AG08396 (cell line): Measurements from ENCODE around the gene GPRASP3.
"Not testable (repeated sequence)": the region's sequence is repeated elsewhere in the genome, so short reads cannot be mapped to it uniquely, and the experiment has no call there.

Source experiments
- DNase-seq: peaks from one replicate; pipeline ENCODE4 v3.0.0; 2012; ENCODE audit warnings: low spot score, mixed read lengths

GPRASP3 gene, protein sequence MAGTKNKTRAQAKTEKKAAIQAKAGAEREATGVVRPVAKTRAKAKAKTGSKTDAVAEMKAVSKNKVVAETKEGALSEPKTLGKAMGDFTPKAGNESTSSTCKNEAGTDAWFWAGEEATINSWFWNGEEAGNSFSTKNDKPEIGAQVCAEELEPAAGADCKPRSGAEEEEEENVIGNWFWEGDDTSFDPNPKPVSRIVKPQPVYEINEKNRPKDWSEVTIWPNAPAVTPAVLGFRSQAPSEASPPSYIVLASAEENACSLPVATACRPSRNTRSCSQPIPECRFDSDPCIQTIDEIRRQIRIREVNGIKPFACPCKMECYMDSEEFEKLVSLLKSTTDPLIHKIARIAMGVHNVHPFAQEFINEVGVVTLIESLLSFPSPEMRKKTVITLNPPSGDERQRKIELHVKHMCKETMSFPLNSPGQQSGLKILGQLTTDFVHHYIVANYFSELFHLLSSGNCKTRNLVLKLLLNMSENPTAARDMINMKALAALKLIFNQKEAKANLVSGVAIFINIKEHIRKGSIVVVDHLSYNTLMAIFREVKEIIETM

GRCh38 chrX:102720237-102721168 lies at the start of gene GPRASP3:
Gene GPRASP3, plus strand, starts transcription at chrX:102720743. Its CDS starts 28,253 bp downstream, at chrX:102748996.
- DNase-seq, result peak; percentile 75

DNA sequence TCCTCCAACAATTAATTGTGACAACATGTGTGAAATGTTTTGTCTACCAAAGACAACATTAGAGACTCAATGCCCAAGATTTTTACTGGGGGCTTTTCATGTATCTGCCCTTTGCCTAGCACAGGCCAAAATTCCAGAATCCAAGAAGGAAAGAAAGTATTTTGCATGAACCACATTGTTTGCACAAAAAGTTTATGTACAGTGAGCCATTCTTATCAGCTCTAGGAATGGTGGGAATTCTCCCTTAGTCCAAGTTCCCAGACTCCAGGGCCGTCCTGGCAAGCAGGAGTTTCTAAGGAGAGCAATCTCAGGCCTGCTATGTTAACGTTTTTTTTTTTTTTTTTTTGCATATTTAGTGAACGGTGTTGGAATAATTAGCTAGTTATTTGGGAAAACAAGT lies 47.7 kb upstream of the GPRASP3 start:
- DNase-seq, result no peak

- DNase-seq, result not testable (repeated sequence)
Observed at GRCh38 chrX:102677479-102677878, 43.1 kb upstream of the GPRASP3 start.

DNA sequence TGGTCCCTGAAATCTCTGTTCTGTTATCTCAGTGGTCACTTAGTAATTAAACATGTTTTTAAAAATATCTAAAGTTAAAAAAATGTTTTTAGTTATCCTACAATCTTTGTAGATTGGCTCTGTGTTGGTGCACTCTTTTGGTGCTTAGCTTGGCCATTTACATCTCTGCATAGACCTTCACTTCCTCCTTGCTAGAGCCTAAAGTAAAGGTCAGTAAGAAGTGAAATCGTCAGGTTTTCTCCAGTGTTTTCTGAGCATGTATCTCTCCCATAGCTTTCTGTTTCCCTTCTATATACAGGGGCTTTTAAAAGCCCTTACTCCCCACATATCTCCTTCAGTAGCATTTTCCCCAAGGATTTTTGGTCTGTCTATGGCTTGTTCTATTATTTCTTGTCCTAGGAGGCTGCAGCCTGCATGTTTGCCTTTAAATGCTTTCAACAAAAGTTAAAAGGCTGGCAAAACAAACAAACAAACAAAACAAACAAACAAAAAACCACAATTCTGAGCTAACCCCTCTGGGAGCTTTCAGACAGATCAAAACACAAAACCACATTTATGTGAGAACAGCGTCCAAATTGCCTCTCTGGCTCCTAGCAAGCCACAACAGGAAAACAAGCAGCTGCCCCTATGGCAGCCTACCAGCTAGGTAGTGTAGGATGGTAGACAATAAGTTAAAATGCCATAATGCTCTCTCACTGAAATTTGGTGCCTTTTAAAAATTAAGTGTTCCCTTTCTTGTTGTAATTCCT lies 35.6 kb upstream of the GPRASP3 start:
- DNase-seq, result no peak

- no peak for DNase-seq
Observed at GRCh38 chrX:102694749-102695148, 25.8 kb upstream of the GPRASP3 start.

DNA sequence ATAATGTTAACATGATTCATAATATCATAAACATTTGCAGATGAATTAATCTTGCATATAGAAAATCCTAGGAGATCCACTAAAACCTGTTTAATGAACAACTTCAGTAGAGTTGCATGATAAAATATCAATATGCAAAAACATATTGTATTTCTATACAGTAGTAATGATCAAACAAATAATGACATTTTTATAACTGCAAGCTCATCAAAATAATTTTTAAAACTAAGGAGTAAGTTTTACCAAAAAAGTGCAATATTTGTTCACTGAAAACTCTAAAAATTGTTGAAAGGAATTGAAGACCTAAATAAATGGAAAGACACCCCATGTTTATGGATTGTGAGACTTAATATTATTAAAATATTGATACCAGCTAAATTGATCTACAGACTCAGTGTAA lies 24.2 kb upstream of the GPRASP3 start:
- no peak for DNase-seq

- DNase-seq, result no peak
Observed at GRCh38 chrX:102697494-102697893, 23.0 kb upstream of the GPRASP3 start.

DNA sequence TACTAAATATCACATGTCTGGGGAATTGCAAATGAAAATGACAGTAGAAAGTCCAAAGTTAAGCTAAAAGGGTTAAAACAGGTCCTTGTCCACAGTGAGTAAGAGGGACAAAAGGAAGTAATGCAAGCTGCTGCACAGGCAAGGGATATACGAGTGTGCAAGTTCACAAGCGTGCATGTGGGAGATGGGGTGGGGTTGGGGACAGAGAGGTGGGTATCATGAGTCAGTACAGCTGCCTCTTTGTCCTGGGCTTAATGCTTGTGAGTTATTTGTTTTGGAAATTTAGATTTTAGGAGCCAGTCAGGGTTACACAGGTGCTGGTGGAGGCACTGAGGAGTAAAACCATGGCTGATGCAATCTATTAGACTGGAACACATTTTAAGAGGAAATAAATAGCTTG lies 11.6 kb upstream of the GPRASP3 start:
- DNase-seq, result no peak

GRCh38 chrX:102711872-102712215 lies 8.7 kb upstream of the GPRASP3 start:
- DNase-seq, result no peak

DNA sequence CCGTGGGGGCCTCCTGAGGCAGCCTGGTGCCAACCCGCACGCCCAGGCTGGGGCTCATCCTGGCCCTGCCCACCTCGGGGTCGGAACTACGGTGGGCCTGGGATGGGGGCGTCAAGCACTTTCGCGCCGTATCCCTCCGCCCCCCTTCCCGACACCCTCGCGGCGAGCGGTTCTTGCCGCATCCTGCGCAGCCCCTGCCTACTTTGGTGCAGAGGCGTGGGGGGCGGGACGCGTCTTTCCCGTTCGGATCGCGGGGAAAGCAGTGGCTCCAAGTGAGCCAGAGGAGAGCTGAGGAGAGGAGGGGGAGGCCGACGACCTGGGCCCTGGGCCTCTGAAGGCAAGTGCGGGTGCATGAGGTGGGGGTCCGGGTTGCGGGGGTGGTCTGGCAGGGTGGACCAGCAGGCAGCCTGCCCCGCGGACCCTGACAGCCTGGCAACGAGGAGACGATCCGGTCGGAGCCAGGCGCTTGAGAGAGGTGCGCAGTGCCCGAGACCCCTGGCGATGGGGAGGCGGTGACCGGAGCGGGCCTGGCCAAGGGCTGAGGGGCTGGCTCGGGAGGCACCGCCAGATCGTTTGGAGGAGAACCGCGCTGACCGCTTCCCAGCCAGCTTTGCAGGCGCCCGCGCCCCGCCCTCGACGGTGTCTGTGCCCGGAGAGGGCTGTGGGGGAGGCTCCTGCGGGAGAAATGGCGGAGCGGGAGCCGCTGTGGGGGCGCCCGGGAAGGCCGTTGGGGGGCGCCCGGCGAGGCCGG lies 8.2 kb upstream of the GPRASP3 start, which contains the start of gene GPRASP2:
Gene GPRASP2 (plus strand): TSS at position 233 of the 751 bp plus-strand sequence. CDS start 2,422 bp downstream, outside the sequence.
- DNase-seq, result peak; percentile 49

GRCh38 chrX:102712981-102713625 lies 7.4 kb upstream of the GPRASP3 start:
- DNase-seq, result peak; percentile 48

DNA sequence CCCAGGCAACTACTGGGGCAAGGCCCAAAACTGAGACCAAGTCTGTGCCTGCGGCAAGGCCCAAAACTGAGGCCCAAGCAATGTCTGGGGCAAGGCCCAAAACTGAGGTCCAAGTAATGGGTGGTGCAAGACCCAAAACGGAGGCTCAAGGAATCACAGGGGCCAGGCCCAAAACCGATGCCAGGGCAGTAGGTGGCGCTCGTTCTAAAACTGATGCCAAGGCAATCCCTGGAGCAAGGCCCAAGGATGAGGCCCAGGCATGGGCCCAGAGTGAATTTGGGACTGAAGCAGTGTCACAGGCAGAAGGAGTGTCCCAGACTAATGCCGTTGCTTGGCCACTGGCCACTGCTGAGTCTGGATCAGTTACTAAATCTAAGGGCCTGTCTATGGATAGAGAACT lies 5.5 kb upstream of the GPRASP3 start:
- DNase-seq, result no peak

- no peak for DNase-seq
Observed at GRCh38 chrX:102715967-102716366, 4.6 kb upstream of the GPRASP3 start.

GRCh38 chrX:102721169-102721506 lies 595 bp downstream of the GPRASP3 start:
- DNase-seq, result not testable (repeated sequence)

DNA sequence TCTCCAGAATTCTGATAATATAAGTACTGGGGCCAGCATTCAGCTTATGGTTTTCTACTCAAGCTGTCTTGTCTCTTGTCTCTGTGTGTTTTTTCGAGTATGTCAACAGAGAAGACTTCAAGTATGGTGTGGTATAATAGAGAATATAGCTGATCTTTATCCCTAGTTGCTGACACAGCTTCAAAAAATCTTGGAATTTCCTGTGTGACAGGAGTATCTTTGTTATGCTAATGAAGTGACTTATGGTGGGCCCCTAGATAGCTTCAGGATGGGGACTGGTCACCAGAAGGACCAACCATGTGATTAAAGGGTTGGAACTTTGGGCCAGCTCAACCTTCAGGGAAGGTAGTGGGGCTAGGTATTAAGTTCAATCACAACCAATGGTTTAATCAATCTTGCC lies 2.9 kb downstream of the GPRASP3 start:
- DNase-seq, result no peak

DNA sequence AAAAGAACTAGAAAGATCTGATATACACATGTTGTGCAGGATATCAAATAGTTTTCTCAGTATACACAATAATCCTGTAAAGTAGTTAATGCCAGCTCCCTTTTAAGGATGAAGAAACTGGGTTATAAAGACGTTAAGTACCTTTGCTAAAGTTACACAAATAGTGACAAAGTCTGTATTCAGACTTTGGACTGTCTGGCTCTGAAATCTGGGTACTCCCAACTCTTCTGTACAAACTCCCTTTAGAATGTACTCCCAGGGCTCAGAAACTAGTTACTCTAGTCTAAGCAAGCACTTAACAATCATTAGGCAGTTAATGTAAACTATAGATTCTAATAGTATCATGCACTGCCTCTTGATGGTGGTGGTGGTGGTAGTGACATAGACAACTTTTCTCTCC lies 7.2 kb downstream of the GPRASP3 start:
- DNase-seq, result no peak

GRCh38 chrX:102728646-102729045 lies 8.1 kb downstream of the GPRASP3 start:
- DNase-seq, result no peak

GRCh38 chrX:102739657-102740056 lies 19.1 kb downstream of the GPRASP3 start:
- no peak for DNase-seq

GRCh38 chrX:102744307-102744706 lies 23.8 kb downstream of the GPRASP3 start:
- no peak for DNase-seq

- DNase-seq, result no peak
Observed at GRCh38 chrX:102745513-102745856, 24.9 kb downstream of the GPRASP3 start.
